ENCODE data around the gene HES4.

HES4 gene

GRCh38 chr1:959731-960362 is 40.0 kb downstream of the HES4 start:
- ATAC-seq (ENCODE audit: low read depth) = peak; percentile 6; the same call in 1 of the 3 replicates
- H3K27me3 ChIP-seq (ENCODE audit: insufficient read depth, poor library complexity, severe bottlenecking) = no peaks in the 10 kb centered on the region
- DNase-seq (ENCODE audit: low spot score) = no peak
- no peaks in the 10 kb centered on the region for H3K9me3 ChIP-seq (ENCODE audit: severe bottlenecking)
- peak overlapping the region; percentile 100 for H3K4me3 ChIP-seq (ENCODE audit: severe bottlenecking)
- H3K36me3 ChIP-seq (ENCODE audit: low read depth) = peaks cover 24% of the 10 kb centered on the region
- TF ChIP-seq CTCF (IDR thresholded peaks at IDR 0.05; ENCODE audit: poor library complexity, severe bottlenecking) = no peak
- H3K27ac ChIP-seq (ENCODE audit: poor library complexity, severe bottlenecking) = no peak overlapping the region
- peaks cover 7% of the 10 kb centered on the region for H3K4me1 ChIP-seq (ENCODE audit: insufficient read depth, poor library complexity, severe bottlenecking)

GRCh38 chr1:958823-959730 is 40.8 kb downstream of the HES4 start, which contains the start of gene NOC2L:
Gene NOC2L, minus strand, starts transcription at chr1:959256. Its CDS starts 16 bp downstream, at chr1:959240.
- peaks cover 7% of the 10 kb centered on the region for H3K4me1 ChIP-seq (ENCODE audit: insufficient read depth, poor library complexity, severe bottlenecking)
- H3K4me3 ChIP-seq (ENCODE audit: severe bottlenecking) = peak within 1 kb of the TSS; percentile 100
- peak; percentile 87 for DNase-seq (ENCODE audit: low spot score)
- peaks cover 29% of the 10 kb centered on the region for H3K36me3 ChIP-seq (ENCODE audit: low read depth)
- no peaks in the 10 kb centered on the region for H3K27me3 ChIP-seq (ENCODE audit: insufficient read depth, poor library complexity, severe bottlenecking)
- no peak for TF ChIP-seq CTCF (IDR thresholded peaks at IDR 0.05; ENCODE audit: poor library complexity, severe bottlenecking)
- H3K9me3 ChIP-seq (ENCODE audit: severe bottlenecking) = no peaks in the 10 kb centered on the region
- peak within 1 kb of the TSS; percentile 28 for H3K27ac ChIP-seq (ENCODE audit: poor library complexity, severe bottlenecking)
- peak; percentile 86 for ATAC-seq (ENCODE audit: low read depth)

GRCh38 chr1:956636-957035 is 43.3 kb downstream of the HES4 start:
- Histone ChIP-seq H3K4me1 (ENCODE audit: insufficient read depth, poor library complexity, severe bottlenecking) (peaks cover 7% of the 10 kb centered on the region), H3K27ac (ENCODE audit: poor library complexity, severe bottlenecking) (no peak overlapping the region), H3K9me3 (ENCODE audit: severe bottlenecking) (no peaks in the 10 kb centered on the region), H3K36me3 (ENCODE audit: low read depth) (peaks cover 46% of the 10 kb centered on the region), H3K4me3 (ENCODE audit: severe bottlenecking) (no peak overlapping the region), H3K27me3 (ENCODE audit: insufficient read depth, poor library complexity, severe bottlenecking) (no peaks in the 10 kb centered on the region)
- no peak for ATAC-seq (ENCODE audit: low read depth)
- no peak for DNase-seq (ENCODE audit: low spot score)
- no peak for TF ChIP-seq CTCF (IDR thresholded peaks at IDR 0.05; ENCODE audit: poor library complexity, severe bottlenecking)

GRCh38 chr1:955474-955873 is 44.4 kb downstream of the HES4 start:
- no peak overlapping the region for H3K4me3 ChIP-seq (ENCODE audit: severe bottlenecking)
- no peak for ATAC-seq (ENCODE audit: low read depth)
- no peak overlapping the region for H3K27ac ChIP-seq (ENCODE audit: poor library complexity, severe bottlenecking)
- no peak for TF ChIP-seq CTCF (IDR thresholded peaks at IDR 0.05; ENCODE audit: poor library complexity, severe bottlenecking)
- peaks cover 7% of the 10 kb centered on the region for H3K4me1 ChIP-seq (ENCODE audit: insufficient read depth, poor library complexity, severe bottlenecking)
- H3K27me3 ChIP-seq (ENCODE audit: insufficient read depth, poor library complexity, severe bottlenecking) = no peaks in the 10 kb centered on the region
- peaks cover 58% of the 10 kb centered on the region for H3K36me3 ChIP-seq (ENCODE audit: low read depth)
- no peak for DNase-seq (ENCODE audit: low spot score)
- H3K9me3 ChIP-seq (ENCODE audit: severe bottlenecking) = no peaks in the 10 kb centered on the region
